ENCODE measurements around the gene PPME1.
"Not testable (repeated sequence)": the region's sequence is repeated elsewhere in the genome, so short reads cannot be mapped to it uniquely, and the experiment has no call there.

The PPME1 gene

GRCh38 chr11:74170694-74171629 lies at the start of gene PPME1, which contains the start of gene C2CD3:
TSS of gene PPME1 (plus strand) at chr11:74171289. CDS start at chr11:74171422, 133 bp downstream.
TSS of gene C2CD3 (minus strand) at chr11:74171002. CDS start at chr11:74170792, 210 bp downstream.
- peak; percentile 87 to 100 (median 98) for DNase-seq

- DNase-seq: no peak
These were observed 49.3 kb upstream of the PPME1 start for GRCh38 chr11:74121804-74122203.

- no peak for DNase-seq
These were observed 48.1 kb upstream of the PPME1 start for GRCh38 chr11:74123008-74123448.

GRCh38 chr11:74129121-74129520 lies 42.0 kb upstream of the PPME1 start:
- not testable (repeated sequence) for DNase-seq

GRCh38 chr11:74132833-74133232 lies 38.3 kb upstream of the PPME1 start:
- DNase-seq: no peak

GRCh38 chr11:74133436-74133835 lies 37.7 kb upstream of the PPME1 start:
- DNase-seq: no peak

GRCh38 chr11:74134661-74135060 lies 36.4 kb upstream of the PPME1 start:
- DNase-seq: no peak

- DNase-seq: no peak
These were observed 35.8 kb upstream of the PPME1 start for GRCh38 chr11:74135127-74135840.

GRCh38 chr11:74138021-74138420 lies 33.1 kb upstream of the PPME1 start:
- no peak for DNase-seq

- DNase-seq: peak in 1 of 14 donors; percentile 7
These were observed 32.5 kb upstream of the PPME1 start for GRCh38 chr11:74138572-74138971.

- no peak for DNase-seq
These were observed 31.8 kb upstream of the PPME1 start for GRCh38 chr11:74139151-74139918.

GRCh38 chr11:74139919-74140431 lies 31.1 kb upstream of the PPME1 start:
- DNase-seq: not testable (repeated sequence)

- no peak for DNase-seq
These were observed 29.8 kb upstream of the PPME1 start for GRCh38 chr11:74141241-74141695.

- no peak for DNase-seq
These were observed 29.2 kb upstream of the PPME1 start for GRCh38 chr11:74141908-74142307.

GRCh38 chr11:74142624-74143023 lies 28.5 kb upstream of the PPME1 start:
- DNase-seq: no peak

- no peak for DNase-seq
These were observed 26.5 kb upstream of the PPME1 start for GRCh38 chr11:74144592-74144991.

- DNase-seq: no peak
These were observed 23.7 kb upstream of the PPME1 start for GRCh38 chr11:74147199-74147929.

- no peak for DNase-seq
These were observed 17.9 kb upstream of the PPME1 start for GRCh38 chr11:74153224-74153623.

GRCh38 chr11:74154620-74155281 lies 16.3 kb upstream of the PPME1 start:
- peak in 1 of 14 donors; percentile 32 for DNase-seq

GRCh38 chr11:74157169-74157568 lies 13.9 kb upstream of the PPME1 start:
- DNase-seq: no peak

GRCh38 chr11:74159642-74160041 lies 11.4 kb upstream of the PPME1 start:
- no peak for DNase-seq

All from C1 segment of cervical spinal cord (tissue), 14 donors.